Measurements from ENCODE around the gene LGALS3. TPM values are rescaled to one million over a fixed set of nuclear protein-coding genes. Genes with fewer than 3 reads are reported as not detected.

Gene LGALS3
- total RNA-seq, 1 donor from 2014 or later, result 351 TPM

DNA sequence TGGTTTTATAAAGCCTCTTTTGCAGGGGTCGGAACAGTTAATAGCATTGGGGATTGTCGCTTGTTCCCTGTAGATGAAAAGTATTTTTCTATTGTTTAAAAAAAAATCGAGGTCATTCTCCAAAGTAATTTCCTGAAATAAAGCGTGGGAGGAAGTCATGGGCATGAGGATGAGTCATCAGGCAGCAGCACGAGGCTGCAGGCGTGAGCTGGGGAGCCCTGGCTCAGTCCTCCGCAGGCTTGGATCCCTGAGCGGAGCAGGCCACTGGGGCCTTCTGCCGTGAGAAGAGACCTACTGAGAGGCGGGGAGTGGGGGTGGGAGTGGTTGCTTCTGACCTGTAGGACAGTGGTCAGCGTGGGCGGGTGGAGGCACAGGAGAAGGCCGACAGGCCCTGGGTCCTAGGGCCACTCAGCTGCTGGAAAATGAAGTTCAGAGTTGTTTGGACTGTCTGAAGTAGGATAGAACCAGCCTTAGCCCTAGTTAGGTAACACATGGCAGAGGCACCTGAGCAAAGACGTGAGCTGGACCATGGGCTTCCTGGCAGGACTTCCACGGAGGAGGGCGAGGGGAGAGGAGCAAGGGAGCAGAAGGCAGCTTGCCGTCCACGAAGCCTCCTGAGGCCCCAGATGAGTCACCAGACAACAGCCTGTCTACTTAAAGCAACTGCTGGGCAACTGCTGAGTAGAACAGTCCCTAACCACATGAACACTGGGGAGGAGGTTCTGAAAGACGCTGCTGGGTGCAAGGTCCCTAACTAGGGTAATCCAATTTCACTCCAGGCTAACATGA, 21.1 kb upstream of the LGALS3 start:
- no peaks in the 10 kb centered on the region for H3K36me3 ChIP-seq
- intact Hi-C loops (cut with DNase I), result no loop called here
- ATAC-seq, result peak; percentile 89
- no peak overlapping the region for H3K4me3 ChIP-seq
- no peaks in the 10 kb centered on the region for H3K27me3 ChIP-seq
- peak overlapping the region; percentile 96 for H3K27ac ChIP-seq
- DNase-seq, result peak; percentile 95
- no peaks in the 10 kb centered on the region for H3K9me3 ChIP-seq
- H3K4me1 ChIP-seq, result peaks cover 58% of the 10 kb centered on the region
- TF ChIP-seq, protein P1, sequence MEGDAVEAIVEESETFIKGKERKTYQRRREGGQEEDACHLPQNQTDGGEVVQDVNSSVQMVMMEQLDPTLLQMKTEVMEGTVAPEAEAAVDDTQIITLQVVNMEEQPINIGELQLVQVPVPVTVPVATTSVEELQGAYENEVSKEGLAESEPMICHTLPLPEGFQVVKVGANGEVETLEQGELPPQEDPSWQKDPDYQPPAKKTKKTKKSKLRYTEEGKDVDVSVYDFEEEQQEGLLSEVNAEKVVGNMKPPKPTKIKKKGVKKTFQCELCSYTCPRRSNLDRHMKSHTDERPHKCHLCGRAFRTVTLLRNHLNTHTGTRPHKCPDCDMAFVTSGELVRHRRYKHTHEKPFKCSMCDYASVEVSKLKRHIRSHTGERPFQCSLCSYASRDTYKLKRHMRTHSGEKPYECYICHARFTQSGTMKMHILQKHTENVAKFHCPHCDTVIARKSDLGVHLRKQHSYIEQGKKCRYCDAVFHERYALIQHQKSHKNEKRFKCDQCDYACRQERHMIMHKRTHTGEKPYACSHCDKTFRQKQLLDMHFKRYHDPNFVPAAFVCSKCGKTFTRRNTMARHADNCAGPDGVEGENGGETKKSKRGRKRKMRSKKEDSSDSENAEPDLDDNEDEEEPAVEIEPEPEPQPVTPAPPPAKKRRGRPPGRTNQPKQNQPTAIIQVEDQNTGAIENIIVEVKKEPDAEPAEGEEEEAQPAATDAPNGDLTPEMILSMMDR (IDR thresholded peaks at IDR 0.05), result no peak

DNA sequence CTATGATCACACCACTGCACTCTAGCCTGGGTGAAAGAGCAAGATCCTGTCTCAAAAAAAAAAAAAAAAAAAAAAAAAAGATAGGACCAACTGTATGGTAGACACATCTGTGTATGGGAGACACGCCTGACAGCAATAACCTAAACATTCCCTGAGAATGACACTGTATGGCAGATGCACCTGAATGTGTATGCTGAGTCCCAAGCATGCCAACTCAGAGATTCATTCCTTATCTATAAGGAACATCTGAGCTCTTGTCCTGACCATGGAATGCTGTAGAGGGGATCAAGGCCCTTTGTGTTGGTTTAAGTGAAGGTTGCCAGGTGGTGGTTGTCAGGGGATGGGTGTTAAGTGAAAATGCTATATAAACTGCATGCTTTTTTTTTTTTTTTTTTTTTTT, 19.2 kb upstream of the LGALS3 start:
- no peak for DNase-seq
- intact Hi-C loops (cut with DNase I), result no loop called here
- TF ChIP-seq, protein P1 (IDR thresholded peaks at IDR 0.05), result no peak
- no peak for ATAC-seq
- H3K4me1 ChIP-seq, result peaks cover 39% of the 10 kb centered on the region
- H3K4me3 ChIP-seq, result no peak overlapping the region
- no peak overlapping the region for H3K27ac ChIP-seq
- no peaks in the 10 kb centered on the region for H3K9me3 ChIP-seq
- H3K27me3 ChIP-seq, result no peaks in the 10 kb centered on the region
- no peaks in the 10 kb centered on the region for H3K36me3 ChIP-seq

DNA sequence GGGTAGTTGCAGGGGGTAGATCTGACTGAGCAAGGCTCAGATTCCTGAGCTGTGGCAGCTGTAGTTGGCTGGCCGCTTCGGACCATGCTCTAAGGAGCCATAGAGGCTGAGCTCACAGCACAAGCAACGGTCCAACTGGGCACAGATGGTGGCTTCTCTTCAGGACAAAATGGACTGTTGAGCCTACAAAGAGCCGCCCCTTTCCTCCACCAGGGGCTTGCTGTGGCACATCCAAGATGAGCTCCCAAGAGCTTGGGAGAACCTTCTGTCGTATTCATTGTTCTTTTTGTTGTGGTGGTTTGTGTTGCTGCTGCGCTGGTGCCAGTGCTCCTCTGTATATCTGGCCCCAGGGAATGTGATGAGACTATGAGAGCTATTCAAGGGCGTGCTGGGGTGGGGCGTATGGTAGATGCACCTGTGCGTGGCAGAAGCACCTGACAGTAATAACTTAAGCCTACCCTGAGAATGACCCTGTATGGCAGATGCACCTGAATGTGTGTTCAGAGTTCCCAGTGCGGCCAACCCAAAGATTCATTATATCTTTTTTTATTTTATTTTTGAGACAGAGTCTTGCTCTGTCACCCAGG, 17.8 kb upstream of the LGALS3 start:
- Histone ChIP-seq H3K27me3 (no peaks in the 10 kb centered on the region), H3K27ac (no peak overlapping the region), H3K36me3 (no peaks in the 10 kb centered on the region), H3K9me3 (no peaks in the 10 kb centered on the region), H3K4me1 (peaks cover 35% of the 10 kb centered on the region), H3K4me3 (no peak overlapping the region)
- intact Hi-C loops (cut with DNase I), result no loop called here
- TF ChIP-seq, protein P1 (IDR thresholded peaks at IDR 0.05), result no peak
- no peak for DNase-seq
- no peak for ATAC-seq

DNA sequence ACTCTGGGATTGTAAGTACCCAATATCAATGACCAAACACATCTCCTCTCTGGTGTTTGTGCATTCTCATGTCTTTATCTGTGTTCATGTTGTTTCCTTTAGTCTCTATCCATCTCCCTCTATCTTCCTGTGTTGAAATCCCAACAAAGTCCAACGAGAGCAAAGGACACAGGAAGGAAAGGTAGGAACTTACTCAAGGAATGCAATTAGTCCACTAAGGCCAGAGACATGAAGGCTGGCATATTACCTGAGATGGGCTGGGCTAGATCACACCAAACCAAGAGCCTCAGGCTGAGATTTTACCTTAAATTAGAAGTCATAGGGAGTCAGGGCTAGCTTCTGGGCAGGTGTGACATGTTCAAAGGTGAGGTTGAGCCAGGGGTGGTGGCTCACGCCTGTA, 14.3 kb upstream of the LGALS3 start:
- TF ChIP-seq, protein P1 (IDR thresholded peaks at IDR 0.05), result no peak
- Histone ChIP-seq H3K9me3 (no peaks in the 10 kb centered on the region), H3K4me3 (no peak overlapping the region), H3K27me3 (no peaks in the 10 kb centered on the region), H3K27ac (no peak overlapping the region), H3K4me1 (peaks cover 29% of the 10 kb centered on the region), H3K36me3 (no peaks in the 10 kb centered on the region)
- DNase-seq (no peak), ATAC-seq (no peak)
- intact Hi-C loops (cut with DNase I), result no loop called here

DNA sequence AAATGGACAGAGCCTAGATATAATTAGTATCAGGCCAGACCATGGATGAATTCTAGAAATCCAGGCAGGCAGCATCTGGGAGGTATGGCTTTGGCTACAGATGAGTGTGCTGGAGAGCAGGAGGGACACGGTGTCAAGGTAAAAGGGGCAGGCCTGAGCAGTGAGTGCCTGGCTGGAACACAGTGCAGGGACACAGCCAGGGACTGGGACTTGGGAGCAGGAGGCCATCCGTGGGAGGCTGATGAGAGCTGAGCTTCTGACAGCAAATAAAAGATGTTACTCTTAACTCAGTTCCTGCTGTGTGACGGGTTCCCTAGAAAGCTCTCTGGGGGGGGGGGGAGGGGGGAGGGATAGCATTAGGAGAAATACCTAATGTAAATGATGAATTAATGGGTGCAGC, 13.6 kb upstream of the LGALS3 start:
- ATAC-seq, result no peak
- H3K4me3 ChIP-seq, result no peak overlapping the region
- H3K4me1 ChIP-seq, result peaks cover 33% of the 10 kb centered on the region
- intact Hi-C loops (cut with DNase I), result no loop called here
- no peak for DNase-seq
- no peaks in the 10 kb centered on the region for H3K27me3 ChIP-seq
- H3K36me3 ChIP-seq, result no peaks in the 10 kb centered on the region
- no peak overlapping the region for H3K27ac ChIP-seq
- TF ChIP-seq, protein P1 (IDR thresholded peaks at IDR 0.05), result no peak
- no peaks in the 10 kb centered on the region for H3K9me3 ChIP-seq

Measured in upper lobe of right lung (tissue), 1 donor.